HFFc6 (cell line): ENCODE measurements around the gene FUT7. TPM values are rescaled to one million over a fixed set of nuclear protein-coding genes. Genes with fewer than 3 reads are reported as not detected.
A peak's percentile ranks its signal among the peaks of the same experiment; 100 is the strongest.

ENCODE experiments used
- DNase-seq: peaks from one replicate; pipeline ENCODE4 v3.0.0-alpha.2; 2018
- H3K27ac Mint-ChIP-seq: 2 replicates; pipeline ENCODE4 v1.8.0; 2020; ENCODE audit warnings: mild to moderate bottlenecking, mixed read lengths
- H3K27me3 Mint-ChIP-seq: 2 replicates; pipeline ENCODE4 v1.8.0; 2021; ENCODE audit warnings: mild to moderate bottlenecking, moderate library complexity, mixed read lengths; ENCODE audit not compliant: insufficient read depth
- H3K36me3 Mint-ChIP-seq: 2 replicates; pipeline ENCODE4 v1.8.0; 2021; ENCODE audit warnings: low read depth, mixed read lengths
- H3K4me1 Mint-ChIP-seq: 2 replicates; pipeline ENCODE4 v1.8.0; 2020; ENCODE audit warnings: low read depth, mixed read lengths
- H3K4me3 Mint-ChIP-seq: 2 replicates; pipeline ENCODE4 v1.8.0; 2020; ENCODE audit warnings: mild to moderate bottlenecking, moderate library complexity, mixed read lengths
- H3K9me3 Mint-ChIP-seq: 2 replicates; pipeline ENCODE4 v1.8.0; 2020; ENCODE audit warnings: mild to moderate bottlenecking, mixed read lengths
- total RNA-seq, 6 experiments: library from RNA; stranded (reverse); fragmentation: NEBNext Ultra II Directional; extraction: Animal tissue kit (Norgen Biotek cat#: 25700); gene quantifications; 2 replicates in 1 of 6; 3 replicates in 5 of 6; pipeline ENCODE4 v1.2.3, GENCODE V29; 2021
- TF ChIP-seq, protein P1 (sequence below): fragments of 200-600 bp; sonication (generic); IDR thresholded peaks from 2 replicates; pipeline ENCODE4 v1.5.0; 2021; ENCODE audit warnings: antibody characterized with exemption, mild to moderate bottlenecking

The FUT7 gene
- total RNA-seq, 6 experiments from 2014 or later = not detected

DNA sequence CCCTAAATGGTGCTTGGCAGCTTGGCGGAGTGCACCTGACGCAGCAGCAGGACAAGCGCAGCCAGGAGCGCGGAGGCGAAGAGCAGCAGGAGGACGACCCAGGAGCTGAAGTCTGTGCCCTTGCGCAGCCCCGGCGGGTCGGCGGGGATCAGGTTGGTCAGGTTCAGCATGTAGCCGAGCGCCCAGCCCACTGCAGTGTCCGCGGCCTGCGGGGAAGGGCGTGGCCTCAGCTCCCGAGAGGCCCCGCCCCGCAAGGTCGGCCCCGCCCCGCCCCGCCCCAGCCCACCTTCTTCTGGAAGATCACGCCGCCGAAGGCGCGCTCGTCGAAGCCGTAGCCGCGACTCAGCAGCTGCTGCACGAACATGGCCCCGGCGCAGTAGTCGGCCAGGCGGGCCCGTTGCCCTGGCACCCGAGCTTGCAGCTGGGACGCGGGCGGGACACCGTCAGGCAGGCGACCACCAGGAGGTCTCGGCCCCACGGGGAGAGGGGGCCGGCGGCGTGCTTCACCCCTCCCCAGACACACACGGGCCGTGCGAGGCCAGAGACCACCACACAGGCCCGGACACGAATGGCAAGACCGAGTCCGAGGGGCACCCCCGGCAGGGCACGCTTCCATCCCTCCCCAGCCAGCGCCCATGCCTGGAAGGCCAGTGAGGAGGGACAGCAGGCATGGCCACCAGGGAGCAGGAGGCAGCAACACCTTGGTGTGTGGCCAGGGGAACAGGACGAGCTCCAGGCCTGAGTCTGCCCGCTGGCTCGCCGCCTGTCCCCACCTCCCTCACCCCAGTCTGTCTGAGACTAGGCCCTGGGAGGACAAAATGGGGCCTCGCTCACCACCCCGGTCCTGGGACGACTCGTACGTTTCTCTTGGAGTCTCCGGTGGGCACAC lies 17.0 kb upstream of the FUT7 start:
- DNase-seq = no peak
- Mint-ChIP-seq H3K4me3 (no peak overlapping the region), H3K9me3 (no peaks in the 10 kb centered on the region), H3K27ac (no peak overlapping the region), H3K4me1 (peaks cover 6% of the 10 kb centered on the region; the same call in 1 of the 2 replicates), H3K27me3 (peaks cover 12% of the 10 kb centered on the region), H3K36me3 (no peaks in the 10 kb centered on the region)
- TF ChIP-seq, protein P1, sequence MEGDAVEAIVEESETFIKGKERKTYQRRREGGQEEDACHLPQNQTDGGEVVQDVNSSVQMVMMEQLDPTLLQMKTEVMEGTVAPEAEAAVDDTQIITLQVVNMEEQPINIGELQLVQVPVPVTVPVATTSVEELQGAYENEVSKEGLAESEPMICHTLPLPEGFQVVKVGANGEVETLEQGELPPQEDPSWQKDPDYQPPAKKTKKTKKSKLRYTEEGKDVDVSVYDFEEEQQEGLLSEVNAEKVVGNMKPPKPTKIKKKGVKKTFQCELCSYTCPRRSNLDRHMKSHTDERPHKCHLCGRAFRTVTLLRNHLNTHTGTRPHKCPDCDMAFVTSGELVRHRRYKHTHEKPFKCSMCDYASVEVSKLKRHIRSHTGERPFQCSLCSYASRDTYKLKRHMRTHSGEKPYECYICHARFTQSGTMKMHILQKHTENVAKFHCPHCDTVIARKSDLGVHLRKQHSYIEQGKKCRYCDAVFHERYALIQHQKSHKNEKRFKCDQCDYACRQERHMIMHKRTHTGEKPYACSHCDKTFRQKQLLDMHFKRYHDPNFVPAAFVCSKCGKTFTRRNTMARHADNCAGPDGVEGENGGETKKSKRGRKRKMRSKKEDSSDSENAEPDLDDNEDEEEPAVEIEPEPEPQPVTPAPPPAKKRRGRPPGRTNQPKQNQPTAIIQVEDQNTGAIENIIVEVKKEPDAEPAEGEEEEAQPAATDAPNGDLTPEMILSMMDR = no peak

DNA sequence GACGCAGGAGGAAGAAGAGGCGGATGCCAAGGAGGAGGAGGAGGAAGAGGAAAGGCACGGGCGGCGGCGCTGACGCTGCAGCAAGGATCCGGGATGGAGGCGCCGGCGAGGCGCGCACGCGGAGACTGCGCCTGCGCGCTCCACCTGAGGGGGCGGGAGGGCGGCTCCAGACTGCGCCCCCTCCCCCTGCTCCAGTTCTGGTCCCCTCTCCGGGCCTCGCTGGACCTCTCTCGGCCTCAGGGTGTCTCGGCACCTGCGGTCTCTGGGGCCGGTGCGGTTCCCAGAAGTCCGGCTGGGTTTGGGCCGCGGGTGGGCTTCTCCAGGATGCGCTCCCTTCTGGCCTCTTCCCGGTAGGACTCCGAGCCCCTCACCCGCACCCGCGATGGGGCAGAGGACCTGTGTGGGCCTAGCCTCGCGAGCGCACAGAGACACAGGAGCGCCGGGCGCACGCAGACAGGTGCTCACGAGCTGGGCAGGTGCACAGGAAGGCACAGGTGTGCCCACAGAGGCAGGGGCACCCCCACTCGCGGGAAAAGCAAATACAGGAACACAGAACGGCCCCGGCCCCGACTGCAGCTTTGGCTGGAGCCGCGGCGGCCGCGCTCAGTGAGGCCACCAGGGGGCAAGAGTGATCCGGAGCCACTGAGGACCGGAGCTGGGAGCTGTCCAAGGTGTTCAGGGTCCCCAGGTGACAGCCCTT lies 14.3 kb upstream of the FUT7 start, which contains the start of gene NPDC1:
Gene NPDC1 (minus strand): TSS at position 90 of the 700 bp plus-strand sequence. CDS start 188 bp downstream, outside the sequence.
- Mint-ChIP-seq H3K27me3 (peaks cover 8% of the 10 kb centered on the region), H3K27ac (no peak within 1 kb of the TSS; the same call in 1 of the 2 replicates), H3K9me3 (no peaks in the 10 kb centered on the region), H3K36me3 (no peaks in the 10 kb centered on the region), H3K4me3 (peak within 1 kb of the TSS; percentile 85), H3K4me1 (peaks cover 6% of the 10 kb centered on the region; the same call in 1 of the 2 replicates)
- TF ChIP-seq, protein P1 = peak; percentile 94
- peak; percentile 61 for DNase-seq

DNA sequence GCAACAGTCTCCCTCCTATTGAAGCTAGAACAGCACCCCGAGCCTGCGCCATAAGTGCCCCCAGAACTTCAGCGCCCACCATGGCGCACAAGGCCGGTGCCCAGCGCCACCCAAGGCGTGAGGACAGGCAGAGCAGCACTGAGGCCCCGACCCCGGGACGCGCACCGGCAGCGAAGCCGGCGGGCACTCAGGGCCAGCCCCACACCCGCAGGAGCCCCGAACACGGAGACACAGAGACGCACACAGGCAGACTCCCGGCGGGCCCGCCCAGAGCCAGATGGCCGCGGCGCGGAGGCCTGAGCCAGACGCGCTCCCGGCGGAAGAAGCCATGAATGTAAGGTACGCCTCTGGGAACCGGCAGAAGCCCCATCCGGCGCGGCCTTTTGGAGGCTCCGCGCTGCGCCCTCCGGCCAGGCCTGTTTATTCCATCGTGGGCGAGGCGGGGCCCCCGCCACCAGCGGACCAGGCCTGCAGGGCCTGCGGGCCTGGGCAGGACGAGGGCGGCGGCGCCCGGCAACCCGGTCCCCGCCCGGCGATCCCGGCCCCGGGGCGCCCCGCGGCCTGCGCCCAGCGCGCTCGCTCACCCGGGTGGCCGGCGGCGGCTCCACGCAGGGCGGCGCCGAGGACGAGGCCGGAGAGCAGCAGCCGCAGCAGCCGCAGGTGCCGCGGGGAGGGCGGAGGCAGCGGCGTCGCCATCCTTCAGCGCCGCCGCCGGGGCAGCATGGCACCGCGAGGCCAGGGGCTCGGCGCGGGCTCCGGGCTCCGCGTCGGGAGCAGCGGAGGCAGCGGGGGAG lies 13.6 kb upstream of the FUT7 start:
- Mint-ChIP-seq H3K4me3 (peak overlapping the region; percentile 85), H3K9me3 (no peaks in the 10 kb centered on the region), H3K27me3 (peaks cover 8% of the 10 kb centered on the region), H3K4me1 (peaks cover 6% of the 10 kb centered on the region; the same call in 1 of the 2 replicates), H3K27ac (no peak overlapping the region; the same call in 1 of the 2 replicates), H3K36me3 (no peaks in the 10 kb centered on the region)
- peak; percentile 20 for DNase-seq
- TF ChIP-seq, protein P1 = no peak

DNA sequence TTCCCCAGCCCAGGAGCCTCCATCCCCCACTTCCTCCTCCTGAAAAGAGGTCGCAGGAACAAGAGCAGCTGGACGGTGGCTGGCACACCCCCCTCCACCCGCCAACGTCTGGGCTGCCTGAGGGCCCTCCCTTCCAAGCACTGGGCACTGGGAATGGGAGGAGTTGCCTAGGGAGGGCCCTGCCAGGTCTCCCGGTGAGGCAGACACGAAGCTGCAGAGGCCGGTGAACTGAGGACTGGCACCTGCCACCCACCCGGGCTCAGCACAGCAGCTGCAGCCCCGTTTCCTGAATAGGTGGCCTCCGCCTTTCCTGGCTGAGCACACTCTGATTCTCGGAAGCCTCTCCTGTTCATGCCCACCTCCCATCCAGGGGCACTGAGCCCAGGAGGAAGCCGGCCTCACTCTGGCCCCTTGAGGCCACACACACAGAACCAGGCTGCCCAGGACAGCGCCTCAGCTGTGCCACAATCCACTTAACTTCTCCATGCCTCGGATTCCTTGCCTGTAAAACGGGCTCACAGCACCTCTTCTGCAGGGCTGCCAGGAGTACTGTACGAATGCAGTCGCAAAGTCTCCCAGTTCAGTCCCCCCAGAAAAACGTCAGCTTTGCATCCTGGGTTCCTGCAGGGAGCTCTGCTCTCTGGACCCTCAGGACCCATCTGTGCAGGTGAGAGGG lies 12.8 kb upstream of the FUT7 start:
- H3K27ac Mint-ChIP-seq = no peak overlapping the region
- no peak for DNase-seq

More for the DNA sequence above, 12.8 kb upstream of the FUT7 start:
- Mint-ChIP-seq H3K36me3 (no peaks in the 10 kb centered on the region), H3K4me1 (peaks cover 6% of the 10 kb centered on the region; the same call in 1 of the 2 replicates), H3K9me3 (no peaks in the 10 kb centered on the region), H3K4me3 (peak overlapping the region; percentile 85), H3K27me3 (peaks cover 6% of the 10 kb centered on the region)
- TF ChIP-seq, protein P1 = no peak
